CD8-positive, alpha-beta memory T cell (primary cell): ENCODE measurements around the gene LSP1. TPM values are rescaled to one million over a fixed set of nuclear protein-coding genes. Genes with fewer than 3 reads are reported as not detected.
A peak's percentile ranks its signal among the peaks of the same experiment; 100 is the strongest.
"Not testable (repeated sequence)": the region's sequence is repeated elsewhere in the genome, so short reads cannot be mapped to it uniquely, and the experiment has no call there.

Experiments used
- CTCF ChIA-PET: fragments of 350-600 bp; sonication (Branson Sonifier 250); formaldehyde crosslinking; loops from one replicate; lab custom pipeline; 2021; ENCODE audit warnings: antibody characterized with exemption; lab: Charles Lee
- POLR2A ChIA-PET: fragments of 350-600 bp; sonication (Branson Sonifier 250); formaldehyde crosslinking; loops from one replicate; lab custom pipeline; 2021; ENCODE audit warnings: antibody characterized with exemption; lab: Charles Lee
- DNase-seq, 5 donors: peaks; one replicate each; pipeline versions ENCODE4 v3.0.0 to v3.0.0-alpha.2; 2020 to 2022; ENCODE audit warnings: mixed read lengths in 1 of 5
- H3K27ac ChIP-seq: one replicate; pipeline ENCODE4 v1.7.0; 2013; ENCODE audit warnings: low read depth, mild to moderate bottlenecking, low read length, moderate library complexity
- H3K27me3 ChIP-seq: 2 replicates; pipeline ENCODE4 v1.7.0; 2013; ENCODE audit warnings: low read length, mild to moderate bottlenecking; ENCODE audit not compliant: insufficient read depth, poor library complexity, severe bottlenecking
- H3K36me3 ChIP-seq: 2 replicates; pipeline ENCODE4 v1.7.0; 2013; ENCODE audit warnings: mild to moderate bottlenecking, low read length, moderate library complexity; ENCODE audit not compliant: insufficient read depth
- H3K4me1 ChIP-seq: 2 replicates; pipeline ENCODE4 v1.7.0; 2013; ENCODE audit warnings: mild to moderate bottlenecking, low read length, moderate library complexity; ENCODE audit not compliant: insufficient read depth
- H3K4me3 ChIP-seq: 2 replicates; pipeline ENCODE4 v1.7.0; 2013; ENCODE audit warnings: mild to moderate bottlenecking, low read length
- H3K9me3 ChIP-seq: 2 replicates; pipeline ENCODE4 v1.7.0; 2013; ENCODE audit warnings: mild to moderate bottlenecking, low read length
- H3K27ac Mint-ChIP-seq, 8 donors: one replicate each; pipeline ENCODE4 v1.8.0; 2020 to 2021; ENCODE audit warnings: mixed read lengths in 8 of 8, mild to moderate bottlenecking in 6 of 8, inconsistent platforms in 3 of 8, moderate library complexity in 3 of 8
- H3K27me3 Mint-ChIP-seq, 2 donors: one replicate each; pipeline ENCODE4 v1.8.0; 2020 to 2021; ENCODE audit warnings: mixed read lengths in 2 of 2, mild to moderate bottlenecking in 1 of 2, moderate library complexity in 1 of 2
- H3K36me3 Mint-ChIP-seq, 3 donors: one replicate each; pipeline ENCODE4 v1.8.0; 2020 to 2021; ENCODE audit warnings: mixed read lengths in 3 of 3, inconsistent platforms in 1 of 3, mild to moderate bottlenecking in 1 of 3
- H3K4me1 Mint-ChIP-seq, 3 donors: one replicate each; pipeline ENCODE4 v1.8.0; 2020 to 2021; ENCODE audit warnings: mixed read lengths in 3 of 3, inconsistent platforms in 1 of 3, mild to moderate bottlenecking in 1 of 3
- H3K4me3 Mint-ChIP-seq, 7 donors: one replicate each; pipeline ENCODE4 v1.8.0; 2020 to 2021; ENCODE audit warnings: mixed read lengths in 7 of 7, mild to moderate bottlenecking in 6 of 7, moderate library complexity in 4 of 7, inconsistent platforms in 2 of 7
- H3K9me3 Mint-ChIP-seq, 5 donors: one replicate each; pipeline ENCODE4 v1.8.0; 2020 to 2022; ENCODE audit warnings: mixed read lengths in 5 of 5, mild to moderate bottlenecking in 3 of 5, moderate library complexity in 2 of 5, inconsistent platforms in 1 of 5
- polyA plus RNA-seq: library from polyadenylated mRNA; unstranded; fragments of 300-500 nt; fragmentation: Illumina TruSeq; gene quantifications from one replicate; pipeline ENCODE4 v1.2.3, GENCODE V29; 2021
- total RNA-seq, 2 experiments: library from RNA; stranded (reverse); gene quantifications; one replicate each; pipeline ENCODE4 v1.2.3, GENCODE V29; 2021

LSP1 gene, protein sequence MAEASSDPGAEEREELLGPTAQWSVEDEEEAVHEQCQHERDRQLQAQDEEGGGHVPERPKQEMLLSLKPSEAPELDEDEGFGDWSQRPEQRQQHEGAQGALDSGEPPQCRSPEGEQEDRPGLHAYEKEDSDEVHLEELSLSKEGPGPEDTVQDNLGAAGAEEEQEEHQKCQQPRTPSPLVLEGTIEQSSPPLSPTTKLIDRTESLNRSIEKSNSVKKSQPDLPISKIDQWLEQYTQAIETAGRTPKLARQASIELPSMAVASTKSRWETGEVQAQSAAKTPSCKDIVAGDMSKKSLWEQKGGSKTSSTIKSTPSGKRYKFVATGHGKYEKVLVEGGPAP
- 100 to 1,000 TPM; 226 to 230 TPM for total RNA-seq
- polyA plus RNA-seq: 496 TPM

DNA sequence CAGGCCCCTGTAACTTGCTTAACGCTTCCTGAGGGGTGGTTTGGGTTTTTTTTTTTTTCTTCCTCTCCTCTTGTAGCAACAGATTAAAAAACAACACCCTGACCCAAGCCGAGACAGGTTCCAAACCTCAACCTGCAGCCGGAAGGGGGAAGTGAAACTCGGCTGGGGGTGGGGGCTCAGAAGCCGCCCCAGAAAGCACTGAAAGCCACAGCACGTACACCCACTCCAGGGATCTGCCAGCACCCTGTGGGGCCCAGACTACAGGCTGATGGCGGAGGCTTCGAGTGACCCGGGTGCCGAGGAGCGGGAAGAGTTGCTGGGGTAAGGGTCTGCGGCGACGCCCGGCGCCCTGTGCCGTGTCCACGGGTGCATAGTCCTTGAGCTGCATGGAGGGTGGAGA, at the start of gene LSP1:
TSS of gene LSP1 (plus strand) at position 208 of the 400 bp plus-strand sequence. CDS start at position 269, 61 bp downstream.
- POLR2A ChIA-PET: interaction anchor here (0.6 to 1.7 kb wide), 5 partner anchors 17 to 706 kb away, joined by 4 to 9 read pairs (median 4); no protein-coding TSS in a partner anchor
- H3K4me3 ChIP-seq: peak within 1 kb of the TSS; percentile 63
- H3K27me3 Mint-ChIP-seq: no peaks in the 10 kb centered on the region
- peak within 1 kb of the TSS; percentile 90 to 100 (median 98) for H3K27ac Mint-ChIP-seq
- CTCF ChIA-PET: interaction anchor here (1.0 to 7.4 kb wide), 12 partner anchors 12 to 299 kb away, joined by 3 to 93 read pairs (median 4); partner anchors contain the start of gene SYT8
- peaks cover 81% of the 10 kb centered on the region for H3K4me1 ChIP-seq
- H3K27ac ChIP-seq: peak within 1 kb of the TSS; percentile 74
- no peaks in the 10 kb centered on the region for H3K9me3 Mint-ChIP-seq
- no peaks in the 10 kb centered on the region for H3K27me3 ChIP-seq
- no peaks in the 10 kb centered on the region for H3K9me3 ChIP-seq
- no peaks in the 10 kb centered on the region for H3K36me3 ChIP-seq
- peaks cover 50 to 73% (median 55%) of the 10 kb centered on the region in 3 donors for H3K4me1 Mint-ChIP-seq
- H3K36me3 Mint-ChIP-seq: peaks cover 0 to 32% (median 0%) of the 10 kb centered on the region in 3 donors
- DNase-seq: peak; percentile 69 to 93 (median 87)
- peak within 1 kb of the TSS; percentile 92 to 99 (median 99) for H3K4me3 Mint-ChIP-seq

DNA sequence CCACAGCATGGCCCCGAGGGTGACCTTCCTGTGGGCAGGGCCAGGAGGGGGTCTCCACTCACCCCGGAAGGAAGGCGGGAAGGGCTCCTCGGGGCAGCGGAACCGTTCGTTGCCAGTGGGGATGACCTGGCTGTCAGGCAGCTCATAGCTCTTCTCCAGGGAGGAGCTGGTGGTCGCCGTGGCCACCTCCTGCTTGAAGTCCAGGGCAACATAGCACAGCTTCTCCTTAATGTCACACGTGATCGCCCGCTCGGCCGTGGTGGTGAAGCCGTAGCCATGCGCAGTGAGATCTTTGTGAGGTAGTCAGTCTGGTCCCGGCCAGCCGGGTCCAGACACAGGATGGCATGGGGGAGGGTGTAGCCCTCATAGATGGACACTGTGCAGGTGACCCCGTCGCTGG, 49.6 kb upstream of the LSP1 start:
- Histone ChIP-seq H3K27ac (no peak overlapping the region), H3K4me3 (no peak overlapping the region), H3K9me3 (no peaks in the 10 kb centered on the region), H3K27me3 (no peaks in the 10 kb centered on the region), H3K4me1 (no peaks in the 10 kb centered on the region), H3K36me3 (no peaks in the 10 kb centered on the region)
- Mint-ChIP-seq H3K27me3 (peaks cover 8 to 46% of the 10 kb centered on the region in 2 donors), H3K9me3 (no peaks in the 10 kb centered on the region), H3K36me3 (no peaks in the 10 kb centered on the region), H3K4me1 (no peaks in the 10 kb centered on the region), H3K4me3 (no peak overlapping the region), H3K27ac (no peak overlapping the region)
- no peak for DNase-seq
- ChIA-PET CTCF (no interaction called here), POLR2A (no interaction called here)

DNA sequence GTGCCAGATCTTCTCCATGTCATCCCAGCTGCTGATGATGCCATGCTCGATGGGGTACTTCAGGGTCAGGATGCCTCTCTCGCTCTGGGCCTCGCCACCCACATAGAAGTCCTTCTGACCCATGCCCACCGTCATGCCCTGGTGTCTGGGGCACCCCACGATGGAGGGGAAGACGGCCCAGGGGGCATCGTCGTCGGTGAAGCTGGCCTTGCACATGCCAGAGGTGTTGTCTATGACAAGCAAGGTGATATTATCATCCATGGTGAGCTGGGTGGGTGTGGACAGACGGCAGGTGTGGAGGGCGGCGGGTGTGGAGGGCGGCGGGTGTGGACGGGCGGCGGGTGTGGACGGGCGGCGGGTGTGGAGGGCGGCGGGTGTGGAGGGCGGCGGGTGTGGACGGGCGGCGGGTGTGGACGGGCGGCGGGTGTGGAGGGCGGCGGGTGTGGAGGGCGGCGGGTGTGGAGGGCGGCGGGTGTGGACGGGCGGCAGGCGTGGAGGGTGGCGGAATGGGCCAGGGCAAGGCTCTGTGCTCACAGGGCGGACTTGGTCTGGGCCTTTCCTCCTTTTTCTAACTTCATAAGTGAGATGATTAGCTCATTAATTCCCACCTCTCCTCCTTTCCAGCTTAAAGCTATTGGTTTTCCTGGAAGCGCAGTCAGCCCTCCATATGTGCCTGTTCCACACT, 48.9 kb upstream of the LSP1 start:
- H3K36me3 Mint-ChIP-seq, H3K4me3 Mint-ChIP-seq, H3K9me3 ChIP-seq, H3K4me1 ChIP-seq, H3K4me3 ChIP-seq, H3K36me3 ChIP-seq, H3K27ac ChIP-seq, POLR2A ChIA-PET, CTCF ChIA-PET, DNase-seq, H3K9me3 Mint-ChIP-seq, H3K4me1 Mint-ChIP-seq, H3K27me3 ChIP-seq: not testable (repeated sequence)
- peak overlapping the region in 1 of 8 donors; percentile 17 for H3K27ac Mint-ChIP-seq
- H3K27me3 Mint-ChIP-seq: peaks cover 6 to 40% of the 10 kb centered on the region in 2 donors

DNA sequence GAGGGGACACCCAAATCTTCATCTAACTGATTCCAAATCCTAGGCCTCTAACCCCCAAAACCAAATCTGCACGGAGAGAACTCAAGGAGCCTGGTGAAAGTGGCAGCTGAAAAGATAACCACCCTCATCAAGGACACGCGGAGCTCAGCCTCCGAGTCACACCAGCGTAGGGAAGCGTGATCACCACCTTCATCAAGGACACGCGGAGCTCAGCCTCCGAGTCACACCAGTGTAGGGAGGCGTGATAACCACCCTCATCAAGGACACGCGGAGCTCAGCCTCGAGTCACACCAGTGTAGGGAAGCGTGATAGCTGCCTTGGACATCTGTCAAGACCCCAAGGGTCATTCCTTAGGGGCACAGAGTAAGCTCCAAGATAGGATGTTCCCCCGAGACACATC, 47.4 kb upstream of the LSP1 start:
- no peaks in the 10 kb centered on the region for H3K27me3 ChIP-seq
- Mint-ChIP-seq H3K4me1 (no peaks in the 10 kb centered on the region), H3K9me3 (no peaks in the 10 kb centered on the region), H3K4me3 (no peak overlapping the region), H3K27me3 (peaks cover 7 to 36% of the 10 kb centered on the region in 2 donors), H3K36me3 (no peaks in the 10 kb centered on the region), H3K27ac (no peak overlapping the region)
- no peaks in the 10 kb centered on the region for H3K9me3 ChIP-seq
- no peaks in the 10 kb centered on the region for H3K4me1 ChIP-seq
- H3K4me3 ChIP-seq: no peak overlapping the region
- H3K36me3 ChIP-seq: no peaks in the 10 kb centered on the region
- H3K27ac ChIP-seq: no peak overlapping the region
- DNase-seq: no peak
- POLR2A ChIA-PET: no interaction called here
- CTCF ChIA-PET: interaction anchor here (0.9 to 1.5 kb wide), 3 partner anchors 27 to 153 kb away, joined by 3 to 5 read pairs (median 4); no protein-coding TSS in a partner anchor

DNA sequence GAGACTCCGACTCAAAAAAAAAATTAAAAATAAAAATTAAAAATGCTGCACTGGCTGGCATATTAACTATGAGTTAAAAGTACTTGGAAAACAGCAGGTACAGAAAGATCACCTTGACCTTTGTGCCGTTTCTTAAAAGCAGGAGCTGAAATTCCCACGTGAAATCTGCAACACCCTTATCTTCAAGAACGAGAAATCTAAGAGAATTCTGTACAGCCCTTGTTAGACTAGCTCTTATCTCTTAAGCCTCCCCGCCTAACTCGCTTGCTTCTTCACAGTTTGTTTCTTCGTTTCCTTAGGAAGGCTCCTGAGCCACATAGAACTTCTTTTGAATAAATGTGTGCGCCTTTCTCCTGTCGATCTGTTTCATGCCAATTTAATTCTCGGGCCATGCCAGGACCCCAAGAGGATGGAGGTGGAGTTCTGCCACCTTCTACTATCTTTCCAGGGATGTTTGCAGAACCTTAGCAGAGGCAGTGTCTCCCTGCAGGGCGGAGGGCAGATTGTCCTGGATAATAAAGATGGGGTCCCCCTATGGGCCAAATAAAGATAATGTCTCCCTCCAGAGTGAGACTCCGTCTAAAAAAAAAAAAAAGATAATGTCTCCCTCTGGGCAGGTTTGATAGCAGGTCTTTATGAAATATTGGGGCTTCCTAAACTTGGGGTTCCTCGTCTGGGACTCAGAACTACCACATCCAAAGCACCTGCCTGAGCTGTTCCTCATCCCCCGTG, 45.5 kb upstream of the LSP1 start:
- CTCF ChIA-PET: interaction anchor here (1.5 to 1.8 kb wide), 2 partner anchors 25 to 114 kb away, joined by 4 to 7 read pairs; no protein-coding TSS in a partner anchor
- Histone ChIP-seq H3K4me1 (no peaks in the 10 kb centered on the region), H3K27me3 (peaks cover 3% of the 10 kb centered on the region), H3K4me3 (no peak overlapping the region), H3K36me3 (no peaks in the 10 kb centered on the region), H3K9me3 (no peaks in the 10 kb centered on the region), H3K27ac (no peak overlapping the region)
- no peak overlapping the region for H3K4me3 Mint-ChIP-seq
- H3K36me3 Mint-ChIP-seq: no peaks in the 10 kb centered on the region
- peaks cover 0 to 3% (median 0%) of the 10 kb centered on the region in 5 donors for H3K9me3 Mint-ChIP-seq
- peak overlapping the region in 1 of 8 donors; percentile 88 for H3K27ac Mint-ChIP-seq
- H3K4me1 Mint-ChIP-seq: no peaks in the 10 kb centered on the region
- no peak for DNase-seq
- POLR2A ChIA-PET: no interaction called here
- peaks cover 6 to 36% of the 10 kb centered on the region in 2 donors for H3K27me3 Mint-ChIP-seq

DNA sequence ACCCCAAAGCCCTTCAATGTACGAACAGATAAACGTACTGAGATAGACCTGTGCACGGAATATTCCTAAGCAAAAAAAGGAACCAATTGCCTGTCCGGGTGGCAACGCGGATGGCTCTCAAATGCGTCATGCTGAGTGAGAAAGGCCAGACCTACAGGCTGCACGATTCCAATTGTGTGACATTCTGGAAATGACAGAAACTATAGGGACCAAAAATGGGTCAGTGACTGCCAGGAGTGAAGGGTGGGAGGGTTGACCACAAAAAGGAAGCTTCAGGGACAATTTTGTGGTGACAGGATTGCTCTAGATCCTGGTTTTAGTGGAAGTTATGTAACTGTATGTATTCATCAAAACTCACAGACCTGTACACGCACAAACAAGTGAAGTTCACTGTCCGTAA, 42.1 kb upstream of the LSP1 start:
- no peaks in the 10 kb centered on the region for H3K36me3 ChIP-seq
- H3K27ac Mint-ChIP-seq: no peak overlapping the region
- ChIA-PET CTCF (interaction anchor here (1.9 kb wide), 1 partner anchor 117 kb away, joined by 5 read pairs; no protein-coding TSS in a partner anchor), POLR2A (no interaction called here)
- DNase-seq: no peak
- no peak overlapping the region for H3K4me3 Mint-ChIP-seq
- H3K27ac ChIP-seq: no peak overlapping the region
- no peak overlapping the region for H3K4me3 ChIP-seq
- H3K4me1 ChIP-seq: no peaks in the 10 kb centered on the region
- H3K9me3 ChIP-seq: no peaks in the 10 kb centered on the region
- H3K9me3 Mint-ChIP-seq: peaks cover 0 to 5% (median 0%) of the 10 kb centered on the region in 5 donors
- no peaks in the 10 kb centered on the region for H3K36me3 Mint-ChIP-seq
- no peaks in the 10 kb centered on the region for H3K4me1 Mint-ChIP-seq
- peaks cover 3% of the 10 kb centered on the region for H3K27me3 ChIP-seq
- peaks cover 5 to 13% of the 10 kb centered on the region in 2 donors for H3K27me3 Mint-ChIP-seq

DNA sequence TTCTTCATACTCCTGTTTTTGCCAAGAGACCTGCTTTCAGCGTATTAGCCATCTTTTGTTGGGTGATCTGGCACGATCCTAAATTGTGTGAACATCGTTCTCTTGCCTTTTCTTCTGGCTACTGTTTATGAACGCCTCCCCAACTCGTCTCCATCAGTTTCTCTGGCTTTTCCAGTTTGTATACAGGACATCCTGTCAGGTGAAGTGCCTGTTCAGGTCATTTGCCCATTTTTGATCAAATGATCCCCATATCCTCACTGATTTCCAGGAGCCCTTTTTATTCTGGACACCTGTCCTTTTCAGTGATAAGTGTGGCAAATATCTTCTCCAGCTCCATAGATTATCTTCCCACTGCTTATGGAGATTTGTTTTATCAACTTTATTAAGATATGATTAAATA, 40.6 kb upstream of the LSP1 start:
- Mint-ChIP-seq H3K27ac (no peak overlapping the region), H3K27me3 (peaks cover 5 to 13% of the 10 kb centered on the region in 2 donors), H3K4me3 (no peak overlapping the region), H3K36me3 (peaks cover 0 to 2% (median 0%) of the 10 kb centered on the region in 3 donors), H3K9me3 (peaks cover 0 to 5% (median 0%) of the 10 kb centered on the region in 5 donors), H3K4me1 (no peaks in the 10 kb centered on the region)
- H3K4me3 ChIP-seq: no peak overlapping the region
- POLR2A ChIA-PET: no interaction called here
- DNase-seq: no peak
- H3K36me3 ChIP-seq: no peaks in the 10 kb centered on the region
- CTCF ChIA-PET: no interaction called here
- no peak overlapping the region for H3K27ac ChIP-seq
- peaks cover 3% of the 10 kb centered on the region for H3K27me3 ChIP-seq
- no peaks in the 10 kb centered on the region for H3K4me1 ChIP-seq
- no peaks in the 10 kb centered on the region for H3K9me3 ChIP-seq
